Sigmoid colon (tissue), 4 donors: ENCODE data around the gene MYH7.

Source experiments
- CTCF ChIP-seq, 4 experiments: fragments of 450-650 bp in 3 of 4; fragments of 200-600 bp in 1 of 4; IDR thresholded peaks; one replicate each; pipeline ENCODE4 v1.5.1; 2016 to 2019; ENCODE audit warnings: antibody characterized with exemption in 4 of 4, mild to moderate bottlenecking in 3 of 4, moderate library complexity in 2 of 4
- EP300 ChIP-seq, 4 donors: sonication (generic); formaldehyde crosslinking; IDR thresholded peaks; one replicate each; pipeline ENCODE4 v1.6.1; 2017; ENCODE audit warnings: antibody characterized with exemption in 4 of 4
- POLR2AphosphoS5 ChIP-seq, 4 donors: sonication (generic); formaldehyde crosslinking; IDR thresholded peaks; one replicate each; pipeline ENCODE4 v1.6.1; 2017; ENCODE audit warnings: antibody characterized with exemption in 4 of 4

GRCh38 chr14:23364164-23365035 is 71.1 kb downstream of the MYH7 start:
- TF ChIP-seq CTCF (IDR thresholded peaks at IDR 0.05) = no peak
- peak; percentile 35 to 48 (median 44) for TF ChIP-seq POLR2AphosphoS5 (IDR thresholded peaks at IDR 0.05)
- no peak for TF ChIP-seq EP300 (IDR thresholded peaks at IDR 0.05)
